ENCODE results near the gene NLRC4. TPM values are rescaled to one million over a fixed set of nuclear protein-coding genes. Genes with fewer than 3 reads are reported as not detected.

NLRC4 gene
- total and polyA plus RNA-seq, 9 of the 15 experiments (the other 6 are each of a cell fraction or from before 2014, with no cell fraction given), result 0.03 to 0.18 (median 0.06) TPM; not detected in 2

DNA sequence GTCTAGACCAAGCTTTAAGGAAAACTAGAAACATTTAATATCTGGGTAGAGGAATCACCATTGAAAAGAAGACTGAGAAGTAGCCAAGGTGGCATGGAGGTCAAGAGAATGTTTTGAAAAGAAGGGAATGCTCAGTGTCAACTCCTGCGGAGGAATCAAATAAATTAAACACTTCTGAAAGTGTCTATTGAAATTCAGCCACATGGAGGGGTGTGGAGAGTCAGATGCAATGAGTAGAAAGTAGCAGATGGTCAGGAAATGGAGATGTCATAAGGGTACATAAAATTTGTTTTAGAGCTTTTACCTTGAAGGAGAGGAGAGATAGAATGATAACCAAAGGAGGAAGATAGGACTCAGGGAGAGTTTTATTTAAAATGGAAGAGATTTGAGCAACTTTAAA, 35.1 kb downstream of the NLRC4 start:
- ATAC-seq, result no peak
- no peaks in the 10 kb centered on the region for H3K9me3 ChIP-seq (replicated peaks; ENCODE audit: control insufficient read depth, insufficient read depth, low read depth, low read length)
- in situ Hi-C loops (cut with MboI), result no loop called here
- FAIRE-seq, result no peak
- no peaks in the 10 kb centered on the region for H3K79me2 ChIP-seq (ENCODE audit: control insufficient read depth, insufficient read depth, low read length)
- no peaks in the 10 kb centered on the region for H3K4me1 ChIP-seq (replicated peaks in 1 of 2; ENCODE audit: control insufficient read depth in 2 of 2, insufficient read depth in 2 of 2, low read length in 2 of 2)
- no peaks in the 10 kb centered on the region for H3K27me3 ChIP-seq (ENCODE audit: control insufficient read depth in 2 of 2, insufficient read depth in 2 of 2, low read length in 2 of 2)
- H3K36me3 ChIP-seq (ENCODE audit: control insufficient read depth, insufficient read depth, low read length), result peaks cover 3% of the 10 kb centered on the region; the same call in 1 of the 3 replicates
- H2AFZ ChIP-seq (ENCODE audit: low read depth, low read length), result no peak overlapping the region
- ChIA-PET CTCF (ENCODE audit: low intra/inter-chr PET ratio) (no interaction called here), POLR2A (interaction anchor here (0.6 to 1.3 kb wide), 3 partner anchors 13 to 684 kb away, joined by 3 read pairs; no protein-coding TSS in a partner anchor)
- H3K4me3 ChIP-seq, result no peak overlapping the region
- intact Hi-C loops (cut with micrococcal nuclease), result no loop called here
- no peaks in the 10 kb centered on the region for H4K20me1 ChIP-seq (replicated peaks; ENCODE audit: control insufficient read depth, insufficient read depth, low read length)
- no peaks in the 10 kb centered on the region for H3K9me1 ChIP-seq (ENCODE audit: control insufficient read depth, insufficient read depth, low read length)
- DNase-seq (ENCODE audit: extremely low read depth in 1 of 4, low spot score in 3 of 4), result no peak
- no TSS peak for BruUV-seq (replicated peaks)
- WGBS (ENCODE audit: insufficient coverage, low coverage, missing lambda C conversion rate), result 6% methylated on average over 1 of the region's 1 CpG
- no peak overlapping the region for H3K4me2 ChIP-seq (ENCODE audit: insufficient read depth, low read length)
- H3K9ac ChIP-seq (ENCODE audit: insufficient read depth in 1 of 2, low read depth in 2 of 2, low read length in 2 of 2), result no peak overlapping the region
- TF ChIP-seq POLR2B (IDR thresholded peaks at IDR 0.05; ENCODE audit: low read depth, partially characterized antibody) (peak; percentile 27), SMARCA4 (IDR thresholded peaks at IDR 0.05) (no peak)
- no peak overlapping the region for H3K27ac ChIP-seq (ENCODE audit: extremely low read depth, low read depth, low read length)

GRCh38 chr2:32228181-32228580, 36.5 kb downstream of the NLRC4 start:
- ChIA-PET CTCF (ENCODE audit: low intra/inter-chr PET ratio) (no interaction called here), POLR2A (interaction anchor here (1.3 kb wide), 1 partner anchor 12 kb away, joined by 3 read pairs; no protein-coding TSS in a partner anchor)
- H3K9me1 ChIP-seq (ENCODE audit: control insufficient read depth, insufficient read depth, low read length), result no peaks in the 10 kb centered on the region
- no TSS peak for BruUV-seq (replicated peaks)
- no peak overlapping the region for H3K9ac ChIP-seq (ENCODE audit: insufficient read depth in 1 of 2, low read depth in 2 of 2, low read length in 2 of 2)
- no peaks in the 10 kb centered on the region for H4K20me1 ChIP-seq (replicated peaks; ENCODE audit: control insufficient read depth, insufficient read depth, low read length)
- no peak overlapping the region for H3K4me2 ChIP-seq (ENCODE audit: insufficient read depth, low read length)
- DNase-seq (ENCODE audit: extremely low read depth in 1 of 4, low spot score in 3 of 4) (peak in 2 of 4 experiments; percentile 15 to 22), FAIRE-seq (no peak), ATAC-seq (peak; percentile 73)
- no peaks in the 10 kb centered on the region for H3K27me3 ChIP-seq (ENCODE audit: control insufficient read depth in 2 of 2, insufficient read depth in 2 of 2, low read length in 2 of 2)
- H3K79me2 ChIP-seq (ENCODE audit: control insufficient read depth, insufficient read depth, low read length), result no peaks in the 10 kb centered on the region
- intact Hi-C loops (cut with micrococcal nuclease) (no loop called here), in situ Hi-C loops (cut with MboI) (no loop called here)
- H3K9me3 ChIP-seq (replicated peaks; ENCODE audit: control insufficient read depth, insufficient read depth, low read depth, low read length), result no peaks in the 10 kb centered on the region
- WGBS (ENCODE audit: insufficient coverage, low coverage, missing lambda C conversion rate), result 8% methylated on average over 1 of the region's 2 CpGs
- H3K4me3 ChIP-seq, result no peak overlapping the region
- peaks cover 5% of the 10 kb centered on the region; the same call in 1 of the 3 replicates for H3K36me3 ChIP-seq (ENCODE audit: control insufficient read depth, insufficient read depth, low read length)
- no peaks in the 10 kb centered on the region for H3K4me1 ChIP-seq (replicated peaks in 1 of 2; ENCODE audit: control insufficient read depth in 2 of 2, insufficient read depth in 2 of 2, low read length in 2 of 2)
- no peak overlapping the region for H2AFZ ChIP-seq (ENCODE audit: low read depth, low read length)
- H3K27ac ChIP-seq (ENCODE audit: extremely low read depth, low read depth, low read length), result no peak overlapping the region
- TF ChIP-seq YY1 (IDR thresholded peaks at IDR 0.05; ENCODE audit: borderline replicate concordance in 1 of 3, control insufficient read depth in 1 of 3, extremely low read depth in 1 of 3, insufficient read depth in 3 of 3, insufficient read length in 1 of 3, insufficient replicate concordance in 2 of 3, low read depth in 1 of 3, low read length in 2 of 3) (peak in 1 of 3 experiments; percentile 69), CTCFL (IDR thresholded peaks at IDR 0.05; ENCODE audit: borderline replicate concordance, insufficient read depth, low read depth, low read length, poor library complexity, severe bottlenecking) (peak; percentile 45), RAD21 (CRISPR knock-in tag; conservative IDR thresholded peaks at IDR 0.05 in 1 of 2, IDR thresholded peaks at IDR 0.05 in 1 of 2) (peak in 1 of 2 experiments; percentile 24; a peak in 1 of 4 replicates), ATF7 (IDR thresholded peaks at IDR 0.05) (no peak)
- TF ChIP-seq, protein P1, sequence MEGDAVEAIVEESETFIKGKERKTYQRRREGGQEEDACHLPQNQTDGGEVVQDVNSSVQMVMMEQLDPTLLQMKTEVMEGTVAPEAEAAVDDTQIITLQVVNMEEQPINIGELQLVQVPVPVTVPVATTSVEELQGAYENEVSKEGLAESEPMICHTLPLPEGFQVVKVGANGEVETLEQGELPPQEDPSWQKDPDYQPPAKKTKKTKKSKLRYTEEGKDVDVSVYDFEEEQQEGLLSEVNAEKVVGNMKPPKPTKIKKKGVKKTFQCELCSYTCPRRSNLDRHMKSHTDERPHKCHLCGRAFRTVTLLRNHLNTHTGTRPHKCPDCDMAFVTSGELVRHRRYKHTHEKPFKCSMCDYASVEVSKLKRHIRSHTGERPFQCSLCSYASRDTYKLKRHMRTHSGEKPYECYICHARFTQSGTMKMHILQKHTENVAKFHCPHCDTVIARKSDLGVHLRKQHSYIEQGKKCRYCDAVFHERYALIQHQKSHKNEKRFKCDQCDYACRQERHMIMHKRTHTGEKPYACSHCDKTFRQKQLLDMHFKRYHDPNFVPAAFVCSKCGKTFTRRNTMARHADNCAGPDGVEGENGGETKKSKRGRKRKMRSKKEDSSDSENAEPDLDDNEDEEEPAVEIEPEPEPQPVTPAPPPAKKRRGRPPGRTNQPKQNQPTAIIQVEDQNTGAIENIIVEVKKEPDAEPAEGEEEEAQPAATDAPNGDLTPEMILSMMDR (IDR thresholded peaks at IDR 0.05 in 2 of 3, conservative IDR thresholded peaks at IDR 0.05 in 1 of 3; ENCODE audit: insufficient read depth in 2 of 3, low read depth in 1 of 3, low read length in 3 of 3), result peak; percentile 13 to 26 (median 17); a peak in 2 of 6 replicates
